Body of pancreas (tissue), 4 donors: ENCODE results near the gene PLEKHG5. TPM values are rescaled to one million over a fixed set of nuclear protein-coding genes. Genes with fewer than 3 reads are reported as not detected.

Experiments
- ATAC-seq: fragments of 150-250 bp; one replicate; pipeline ENCODE4 v1.9.1; 2016
- DNase-seq, 4 donors: peaks; one replicate each; pipeline ENCODE4 v3.0.0-alpha.2; 2019
- H3K27ac ChIP-seq, 4 donors: fragments of 200-600 bp; sonication (generic); 1 replicate in 3 of 4; 2 replicates in 1 of 4; pipeline versions ENCODE4 v1.5.1 to v1.6.1; 2016 to 2019; ENCODE audit warnings: mild to moderate bottlenecking in 1 of 4, mixed read lengths in 1 of 4, moderate library complexity in 1 of 4
- H3K27me3 ChIP-seq, 2 donors: fragments of 200-600 bp; sonication (generic); one replicate each; pipeline ENCODE4 v1.6.0; 2016; ENCODE audit warnings: mild to moderate bottlenecking in 1 of 2
- H3K36me3 ChIP-seq, 2 donors: fragments of 200-600 bp; sonication (generic); replicated peaks in 1 of 2; 2 replicates each; pipeline ENCODE4 v1.5.1; 2016; ENCODE audit warnings: low read depth in 2 of 2; ENCODE audit not compliant: insufficient read depth in 1 of 2
- H3K4me1 ChIP-seq: fragments of 200-600 bp; sonication (generic); one replicate; pipeline ENCODE4 v1.6.0; 2016
- H3K4me3 ChIP-seq, 2 donors: fragments of 200-600 bp; sonication (generic); 1 replicate in 1 of 2; 2 replicates in 1 of 2; pipeline ENCODE4 v1.5.1; 2016 to 2019
- H3K9me3 ChIP-seq, 3 donors: fragments of 200-600 bp; sonication (generic); 1 replicate in 2 of 3; 2 replicates in 1 of 3; pipeline ENCODE4 v1.5.1; 2016
- CTCF ChIP-seq, 7 experiments: fragments of 450-650 bp in 4 of 7; fragments of 200-600 bp in 3 of 7; sonication (generic) in 3 of 7; IDR thresholded peaks; one replicate each; pipeline ENCODE4 v1.5.1; 2016 to 2019; ENCODE audit warnings: antibody characterized with exemption in 7 of 7
- POLR2A ChIP-seq, 3 donors: fragments of 450-650 bp; IDR thresholded peaks; one replicate each; pipeline ENCODE4 v1.6.1; 2016; ENCODE audit warnings: antibody characterized with exemption in 3 of 3, mild to moderate bottlenecking in 2 of 3
- WGBS, 2 donors: methylation state at CpG; one replicate each; pipeline ENCODE4 v1.1.5; 2017; 5-methylcytosine and 5-hydroxymethylcytosine counted together
- intact Hi-C: fragments of 100-400 bp; cut with DNase I; formaldehyde crosslinking; loops from one replicate; pipeline ENCODE4 v1.15.1; 2023
- total RNA-seq, 2 donors: library from RNA; depleted of rRNA; stranded (reverse); fragments of >200 nt; gene quantifications; one replicate each; pipeline ENCODE4 v1.1.0, GENCODE V29; 2016

Gene PLEKHG5
- total RNA-seq, 2 donors from 2014 or later: 5.2 to 8.6 TPM

- Histone ChIP-seq H3K27ac (no peak overlapping the region), H3K9me3 (no peaks in the 10 kb centered on the region), H3K36me3 (no peaks in the 10 kb centered on the region), H3K4me1 (peaks cover 7% of the 10 kb centered on the region), H3K27me3 (no peaks in the 10 kb centered on the region), H3K4me3 (no peak overlapping the region)
- intact Hi-C loops: no loop called here
- DNase-seq (no peak), ATAC-seq (no peak)
- TF ChIP-seq POLR2A (IDR thresholded peaks at IDR 0.05) (no peak), CTCF (IDR thresholded peaks at IDR 0.05) (no peak)
- 84 to 90% methylated on average over 48 to 53 of the region's 67 CpGs for WGBS, 2 donors
Measured at GRCh38 chr1:6471086-6471969, 20.1 kb downstream of the PLEKHG5 start.

- intact Hi-C loops: no loop called here
- Histone ChIP-seq H3K9me3 (no peaks in the 10 kb centered on the region), H3K27ac (no peak overlapping the region), H3K4me1 (peaks cover 2% of the 10 kb centered on the region), H3K27me3 (no peaks in the 10 kb centered on the region), H3K36me3 (no peaks in the 10 kb centered on the region), H3K4me3 (no peak overlapping the region)
- TF ChIP-seq CTCF (IDR thresholded peaks at IDR 0.05) (no peak), POLR2A (IDR thresholded peaks at IDR 0.05) (no peak)
- DNase-seq (no peak), ATAC-seq (no peak)
- WGBS, 2 donors: 86 to 90% methylated on average over 30 to 62 of the region's 67 CpGs
Measured at GRCh38 chr1:6470132-6471085, 21.1 kb downstream of the PLEKHG5 start.

- no peak for TF ChIP-seq CTCF (IDR thresholded peaks at IDR 0.05)
- TF ChIP-seq POLR2A (IDR thresholded peaks at IDR 0.05): no peak
- WGBS, 2 donors: 81 to 89% methylated on average over 9 to 13 of the region's 13 CpGs
- Histone ChIP-seq H3K36me3 (no peaks in the 10 kb centered on the region), H3K4me3 (no peak overlapping the region), H3K27me3 (no peaks in the 10 kb centered on the region), H3K4me1 (no peaks in the 10 kb centered on the region), H3K9me3 (no peaks in the 10 kb centered on the region), H3K27ac (no peak overlapping the region)
- ATAC-seq (no peak), DNase-seq (no peak)
- intact Hi-C loops: no loop called here
Measured at GRCh38 chr1:6468729-6469461, 22.6 kb downstream of the PLEKHG5 start.

- no peak for DNase-seq
- Histone ChIP-seq H3K4me3 (no peak overlapping the region), H3K36me3 (no peaks in the 10 kb centered on the region), H3K27ac (no peak overlapping the region), H3K9me3 (no peaks in the 10 kb centered on the region), H3K27me3 (no peaks in the 10 kb centered on the region), H3K4me1 (no peaks in the 10 kb centered on the region)
- intact Hi-C loops: no loop called here
- TF ChIP-seq POLR2A (IDR thresholded peaks at IDR 0.05) (no peak), CTCF (IDR thresholded peaks at IDR 0.05) (no peak)
- WGBS, 2 donors: 93 to 94% methylated on average over 19 to 28 of the region's 30 CpGs
- ATAC-seq: no peak
Measured at GRCh38 chr1:6467744-6468688, 23.5 kb downstream of the PLEKHG5 start.
